Cardiac muscle cell (in vitro differentiated cells and primary cell): ENCODE data around the gene TCP11L2. TPM values are rescaled to one million over a fixed set of nuclear protein-coding genes. Genes with fewer than 3 reads are reported as not detected.

Source experiments
- DNase-seq, 2 donors: peaks; one replicate each; pipeline versions ENCODE4 v3.0.0 to v3.0.0-alpha.2; 2010 to 2017; ENCODE audit warnings: low read depth in 1 of 2, low spot score in 1 of 2
- H3K27ac ChIP-seq: fragments of 200-600 bp; sonication (generic); 2 replicates; pipeline ENCODE4 v1.5.1; 2016
- H3K27me3 ChIP-seq: fragments of 200-600 bp; sonication (generic); 2 replicates; pipeline ENCODE4 v1.6.0; 2016; ENCODE audit warnings: control low read depth
- H3K36me3 ChIP-seq: fragments of 200-600 bp; sonication (generic); 2 replicates; pipeline ENCODE4 v1.5.1; 2016; ENCODE audit warnings: control low read depth
- H3K4me1 ChIP-seq: fragments of 200-600 bp; sonication (generic); 2 replicates; pipeline ENCODE4 v1.8.1; 2017; ENCODE audit warnings: low read depth, mild to moderate bottlenecking, mixed run types
- H3K4me3 ChIP-seq: fragments of 200-600 bp; sonication (generic); 2 replicates; pipeline ENCODE4 v1.5.1; 2016; ENCODE audit warnings: mild to moderate bottlenecking
- H3K9me3 ChIP-seq: fragments of 200-600 bp; sonication (generic); 2 replicates; pipeline ENCODE4 v1.5.1; 2017; ENCODE audit warnings: low read depth, mild to moderate bottlenecking, control low read depth
- CTCF ChIP-seq: IDR thresholded peaks from 2 replicates; pipeline ENCODE4 v1.5.1; 2012; ENCODE audit warnings: low read depth, mild to moderate bottlenecking, low read length
- polyA plus RNA-seq: library from polyadenylated mRNA; unstranded; fragments of >200 nt; fragmentation: Nextera tagmentation; extraction: Ambion mirVana; gene quantifications from 2 replicates; pipeline ENCODE4 v1.2.1, GENCODE V29; 2016
- total RNA-seq: library from RNA; depleted of rRNA; stranded (reverse); fragments of >200 nt; gene quantifications from 2 replicates; pipeline ENCODE4 v1.2.3, GENCODE V29; 2016

The TCP11L2 gene
- total and polyA plus RNA-seq, 2 experiments from 2014 or later: 9.0 to 22.1 TPM

GRCh38 chr12:106307181-106307580 lies 4.6 kb downstream of the TCP11L2 start:
- no peaks in the 10 kb centered on the region for H3K9me3 ChIP-seq
- H3K27me3 ChIP-seq: no peaks in the 10 kb centered on the region
- peaks cover 5% of the 10 kb centered on the region for H3K36me3 ChIP-seq
- TF ChIP-seq CTCF: no peak
- DNase-seq: no peak
- H3K27ac ChIP-seq: no peak overlapping the region
- H3K4me3 ChIP-seq: no peak overlapping the region
- peaks cover 32% of the 10 kb centered on the region for H3K4me1 ChIP-seq

- Histone ChIP-seq H3K27ac (no peak overlapping the region), H3K4me1 (peaks cover 32% of the 10 kb centered on the region)
Observed at GRCh38 chr12:106308121-106308520, 5.6 kb downstream of the TCP11L2 start.

GRCh38 chr12:106308611-106309010 lies 6.1 kb downstream of the TCP11L2 start:
- TF ChIP-seq CTCF: no peak
- DNase-seq: no peak

More at GRCh38 chr12:106308121-106308520, 5.6 kb downstream of the TCP11L2 start:
- no peaks in the 10 kb centered on the region for H3K27me3 ChIP-seq
- no peak overlapping the region for H3K4me3 ChIP-seq
- peaks cover 5% of the 10 kb centered on the region for H3K36me3 ChIP-seq
- DNase-seq: no peak
- no peak for TF ChIP-seq CTCF
- no peaks in the 10 kb centered on the region for H3K9me3 ChIP-seq

GRCh38 chr12:106309671-106310505 lies 7.4 kb downstream of the TCP11L2 start:
- Histone ChIP-seq H3K9me3 (no peaks in the 10 kb centered on the region), H3K27ac (no peak overlapping the region), H3K36me3 (peaks cover 10% of the 10 kb centered on the region), H3K27me3 (no peaks in the 10 kb centered on the region), H3K4me1 (peaks cover 19% of the 10 kb centered on the region), H3K4me3 (no peak overlapping the region)
- no peak for TF ChIP-seq CTCF
- peak in 1 of 2 donors; percentile 78 for DNase-seq

More at GRCh38 chr12:106308611-106309010, 6.1 kb downstream of the TCP11L2 start:
- Histone ChIP-seq H3K27ac (no peak overlapping the region), H3K36me3 (peaks cover 5% of the 10 kb centered on the region), H3K4me3 (no peak overlapping the region), H3K9me3 (no peaks in the 10 kb centered on the region), H3K4me1 (peaks cover 32% of the 10 kb centered on the region), H3K27me3 (no peaks in the 10 kb centered on the region)

GRCh38 chr12:106310687-106311086 lies 8.2 kb downstream of the TCP11L2 start:
- Histone ChIP-seq H3K27ac (peak overlapping the region; percentile 27), H3K4me3 (no peak overlapping the region), H3K36me3 (peaks cover 15% of the 10 kb centered on the region), H3K9me3 (no peaks in the 10 kb centered on the region), H3K4me1 (peaks cover 17% of the 10 kb centered on the region), H3K27me3 (no peaks in the 10 kb centered on the region)
- DNase-seq: no peak
- no peak for TF ChIP-seq CTCF
